ENCODE data around the gene SUCO.

The SUCO gene

GRCh38 chr1:172499636-172500141 is 33.3 kb upstream of the SUCO start:
- H3K4me3 ChIP-seq (ENCODE audit: low read depth, low read length) = no peak overlapping the region
- no peak for TF ChIP-seq CTCF (IDR thresholded peaks at IDR 0.05; ENCODE audit: low read depth, low read length)

- no peak for TF ChIP-seq CTCF (IDR thresholded peaks at IDR 0.05; ENCODE audit: low read depth, low read length)
- no peak overlapping the region for H3K4me3 ChIP-seq (ENCODE audit: low read depth, low read length)
Observed at GRCh38 chr1:172500207-172500606, 32.7 kb upstream of the SUCO start.

GRCh38 chr1:172507741-172508140 is 25.2 kb upstream of the SUCO start:
- H3K4me3 ChIP-seq (ENCODE audit: low read depth, low read length) = no peak overlapping the region
- TF ChIP-seq CTCF (IDR thresholded peaks at IDR 0.05; ENCODE audit: low read depth, low read length) = no peak

GRCh38 chr1:172510479-172510878 is 22.5 kb upstream of the SUCO start:
- no peak overlapping the region for H3K4me3 ChIP-seq (ENCODE audit: low read depth, low read length)
- no peak for TF ChIP-seq CTCF (IDR thresholded peaks at IDR 0.05; ENCODE audit: low read depth, low read length)

- H3K4me3 ChIP-seq (ENCODE audit: low read depth, low read length) = no peak overlapping the region
- no peak for TF ChIP-seq CTCF (IDR thresholded peaks at IDR 0.05; ENCODE audit: low read depth, low read length)
Observed at GRCh38 chr1:172512591-172512990, 20.4 kb upstream of the SUCO start.

GRCh38 chr1:172513479-172513878 is 19.5 kb upstream of the SUCO start:
- H3K4me3 ChIP-seq (ENCODE audit: low read depth, low read length) = no peak overlapping the region
- TF ChIP-seq CTCF (IDR thresholded peaks at IDR 0.05; ENCODE audit: low read depth, low read length) = no peak

- no peak for TF ChIP-seq CTCF (IDR thresholded peaks at IDR 0.05; ENCODE audit: low read depth, low read length)
- H3K4me3 ChIP-seq (ENCODE audit: low read depth, low read length) = no peak overlapping the region
Observed at GRCh38 chr1:172514108-172514507, 18.8 kb upstream of the SUCO start.
